ENCODE measurements around the gene ZNF43. TPM values are rescaled to one million over a fixed set of nuclear protein-coding genes. Genes with fewer than 3 reads are reported as not detected.
"Not testable (repeated sequence)": the region's sequence is repeated elsewhere in the genome, so short reads cannot be mapped to it uniquely, and the experiment has no call there.

Gene ZNF43
- total and polyA plus RNA-seq, 2 of the 13 experiments (the other 11 are each of a cell fraction or from before 2014, with no cell fraction given) = 2.9 to 8.5 TPM

- intact Hi-C loops (cut with micrococcal nuclease; ENCODE audit: unreplicated experiment) = no loop called here
- in situ Hi-C loops (cut with HindIII; ENCODE audit: extremely low pct_ligation_motif_present, low pct_unique_long_range_greater_than_20kb) = no loop called here
- H3K79me2 ChIP-seq (ENCODE audit: insufficient read depth, low read length) = no peaks in the 10 kb centered on the region
- peaks cover 66% of the 10 kb centered on the region for H3K9me3 ChIP-seq (ENCODE audit: low read length)
- POLR2A ChIA-PET = no interaction called here
- ATAC-seq (no peak), FAIRE-seq (no peak), DNase-seq (ENCODE audit: low spot score) (no peak)
- H3K27ac ChIP-seq (ENCODE audit: extremely low read length, insufficient read depth, low read length) = no peak overlapping the region
- no peak overlapping the region for H3K4me2 ChIP-seq (ENCODE audit: low read depth, low read length)
- H3K4me1 ChIP-seq (ENCODE audit: insufficient read depth, low read length) = no peaks in the 10 kb centered on the region
- CTCF ChIA-PET (ENCODE audit: low intra/inter-chr PET ratio, low total read pairs) = no interaction called here
- no peak overlapping the region for H3K9ac ChIP-seq (ENCODE audit: insufficient read depth, low read depth, low read length)
- no peak for TF ChIP-seq MED13 (CRISPR knock-in tag; IDR thresholded peaks at IDR 0.05)
- TF ChIP-seq RBM39 (IDR thresholded peaks at IDR 0.05; ENCODE audit: low read depth, low read length, poor library complexity, severe bottlenecking) = no peak
- TF ChIP-seq SNAPC2 (CRISPR knock-in tag; IDR thresholded peaks at IDR 0.05) = no peak
- TF ChIP-seq SAFB2 (CRISPR knock-in tag; IDR thresholded peaks at IDR 0.05; ENCODE audit: borderline replicate concordance, low read depth) = no peak
- TF ChIP-seq ZNF362 (CRISPR knock-in tag; IDR thresholded peaks at IDR 0.05; ENCODE audit: borderline replicate concordance) = no peak
- no peak for TF ChIP-seq ZNF343 (CRISPR knock-in tag; IDR thresholded peaks at IDR 0.05)
- TF ChIP-seq, protein P1, sequence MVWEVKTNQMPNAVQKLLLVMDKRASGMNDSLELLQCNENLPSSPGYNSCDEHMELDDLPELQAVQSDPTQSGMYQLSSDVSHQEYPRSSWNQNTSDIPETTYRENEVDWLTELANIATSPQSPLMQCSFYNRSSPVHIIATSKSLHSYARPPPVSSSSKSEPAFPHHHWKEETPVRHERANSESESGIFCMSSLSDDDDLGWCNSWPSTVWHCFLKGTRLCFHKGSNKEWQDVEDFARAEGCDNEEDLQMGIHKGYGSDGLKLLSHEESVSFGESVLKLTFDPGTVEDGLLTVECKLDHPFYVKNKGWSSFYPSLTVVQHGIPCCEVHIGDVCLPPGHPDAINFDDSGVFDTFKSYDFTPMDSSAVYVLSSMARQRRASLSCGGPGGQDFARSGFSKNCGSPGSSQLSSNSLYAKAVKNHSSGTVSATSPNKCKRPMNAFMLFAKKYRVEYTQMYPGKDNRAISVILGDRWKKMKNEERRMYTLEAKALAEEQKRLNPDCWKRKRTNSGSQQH (CRISPR knock-in tag; IDR thresholded peaks at IDR 0.05; ENCODE audit: low read depth) = no peak
- no peak for TF ChIP-seq HDAC1 (CRISPR knock-in tag; IDR thresholded peaks at IDR 0.05)
- TF ChIP-seq, protein P2, sequence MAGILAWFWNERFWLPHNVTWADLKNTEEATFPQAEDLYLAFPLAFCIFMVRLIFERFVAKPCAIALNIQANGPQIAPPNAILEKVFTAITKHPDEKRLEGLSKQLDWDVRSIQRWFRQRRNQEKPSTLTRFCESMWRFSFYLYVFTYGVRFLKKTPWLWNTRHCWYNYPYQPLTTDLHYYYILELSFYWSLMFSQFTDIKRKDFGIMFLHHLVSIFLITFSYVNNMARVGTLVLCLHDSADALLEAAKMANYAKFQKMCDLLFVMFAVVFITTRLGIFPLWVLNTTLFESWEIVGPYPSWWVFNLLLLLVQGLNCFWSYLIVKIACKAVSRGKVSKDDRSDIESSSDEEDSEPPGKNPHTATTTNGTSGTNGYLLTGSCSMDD (CRISPR knock-in tag; IDR thresholded peaks at IDR 0.05) = no peak
- no peak for TF ChIP-seq HMG20B (CRISPR knock-in tag; conservative IDR thresholded peaks at IDR 0.05)
- no peak for TF ChIP-seq SOX5 (CRISPR knock-in tag; IDR thresholded peaks at IDR 0.05; ENCODE audit: borderline replicate concordance)
- no peak for TF ChIP-seq ZNF205 (CRISPR knock-in tag; IDR thresholded peaks at IDR 0.05)
- TF ChIP-seq PHB2 (IDR thresholded peaks at IDR 0.05; ENCODE audit: partially characterized antibody) = no peak
- no peak for TF ChIP-seq FOXO4 (CRISPR knock-in tag; conservative IDR thresholded peaks at IDR 0.05)
- no peak for TF ChIP-seq MEF2D (CRISPR knock-in tag; IDR thresholded peaks at IDR 0.05)
- no TSS peak for BruUV-seq (replicated peaks)
- H2AFZ ChIP-seq (ENCODE audit: low read length) = no peak overlapping the region
- no peaks in the 10 kb centered on the region for H3K36me3 ChIP-seq (replicated peaks in 1 of 2; ENCODE audit: control insufficient read depth in 1 of 2, insufficient read depth in 2 of 2, low read length in 2 of 2)
- H3K4me3 ChIP-seq (replicated peaks in 1 of 3; ENCODE audit: insufficient read depth in 1 of 3, low read depth in 2 of 3, low read length in 3 of 3) = no peak overlapping the region
- 67% methylated on average over 3 of the region's 3 CpGs for WGBS (ENCODE audit: low lambda C conversion rate)
- H4K20me1 ChIP-seq (ENCODE audit: insufficient read depth, low read length) = no peaks in the 10 kb centered on the region
- H3K27me3 ChIP-seq (ENCODE audit: control insufficient read depth in 1 of 2, insufficient read depth in 2 of 2, low read length in 2 of 2) = no peaks in the 10 kb centered on the region
Observed at GRCh38 chr19:21786936-21787335, 49.0 kb downstream of the ZNF43 start.

GRCh38 chr19:21775792-21776191 lies 60.2 kb downstream of the ZNF43 start:
- ATAC-seq; intact Hi-C loops (cut with micrococcal nuclease; ENCODE audit: unreplicated experiment): not testable (repeated sequence)
- WGBS (ENCODE audit: low lambda C conversion rate) = 81% methylated on average over 4 of the region's 30 CpGs

More at GRCh38 chr19:21775792-21776191, 60.2 kb downstream of the ZNF43 start:
- DNase-seq (ENCODE audit: low spot score); H3K36me3 ChIP-seq (replicated peaks in 1 of 2; ENCODE audit: control insufficient read depth in 1 of 2, insufficient read depth in 2 of 2, low read length in 2 of 2); BruUV-seq (replicated peaks); H3K27me3 ChIP-seq (ENCODE audit: control insufficient read depth in 1 of 2, insufficient read depth in 2 of 2, low read length in 2 of 2); in situ Hi-C loops (cut with HindIII; ENCODE audit: extremely low pct_ligation_motif_present, low pct_unique_long_range_greater_than_20kb); H3K4me3 ChIP-seq (replicated peaks in 1 of 3; ENCODE audit: insufficient read depth in 1 of 3, low read depth in 2 of 3, low read length in 3 of 3); H2AFZ ChIP-seq (ENCODE audit: low read length); H3K79me2 ChIP-seq (ENCODE audit: insufficient read depth, low read length); H3K9ac ChIP-seq (ENCODE audit: insufficient read depth, low read depth, low read length); CTCF ChIA-PET (ENCODE audit: low intra/inter-chr PET ratio, low total read pairs); FAIRE-seq; H4K20me1 ChIP-seq (ENCODE audit: insufficient read depth, low read length); H3K4me1 ChIP-seq (ENCODE audit: insufficient read depth, low read length); POLR2A ChIA-PET; H3K4me2 ChIP-seq (ENCODE audit: low read depth, low read length); H3K9me3 ChIP-seq (ENCODE audit: low read length); H3K27ac ChIP-seq (ENCODE audit: extremely low read length, insufficient read depth, low read length): not testable (repeated sequence)
